NCI-H1694 treated with DMSO at 0.1 percent for 48 hours (cell line): ENCODE measurements around the gene IRF2BPL.

ENCODE experiments used
- DNase-seq: peaks from one replicate; lab custom pipeline; 2025; lab: John Stamatoyannopoulos, UW

Gene IRF2BPL

GRCh38 chr14:77011245-77011644, 17.3 kb downstream of the IRF2BPL start:
- no peak for DNase-seq

GRCh38 chr14:77009014-77009413, 19.5 kb downstream of the IRF2BPL start:
- no peak for DNase-seq

DNA sequence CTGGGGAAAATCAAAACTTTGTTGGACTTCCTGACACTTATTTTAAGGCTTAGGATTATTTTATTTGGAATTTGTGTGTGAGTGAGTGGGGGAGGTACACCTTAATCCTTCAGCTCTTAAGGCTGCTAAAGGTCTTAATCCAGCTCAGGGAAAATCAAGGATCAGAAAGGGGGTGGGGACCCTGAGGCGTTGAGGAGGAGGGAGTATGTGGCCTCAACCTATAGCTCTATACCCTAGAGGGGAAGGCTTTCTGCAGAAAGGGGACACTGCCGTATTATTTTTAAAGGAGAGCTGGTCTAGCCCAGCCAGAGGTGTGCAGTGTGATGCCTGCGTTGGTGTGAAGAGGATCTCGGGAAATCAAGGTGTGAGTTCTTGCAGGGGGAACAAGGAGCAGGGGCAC, 20.0 kb downstream of the IRF2BPL start:
- no peak for DNase-seq

DNA sequence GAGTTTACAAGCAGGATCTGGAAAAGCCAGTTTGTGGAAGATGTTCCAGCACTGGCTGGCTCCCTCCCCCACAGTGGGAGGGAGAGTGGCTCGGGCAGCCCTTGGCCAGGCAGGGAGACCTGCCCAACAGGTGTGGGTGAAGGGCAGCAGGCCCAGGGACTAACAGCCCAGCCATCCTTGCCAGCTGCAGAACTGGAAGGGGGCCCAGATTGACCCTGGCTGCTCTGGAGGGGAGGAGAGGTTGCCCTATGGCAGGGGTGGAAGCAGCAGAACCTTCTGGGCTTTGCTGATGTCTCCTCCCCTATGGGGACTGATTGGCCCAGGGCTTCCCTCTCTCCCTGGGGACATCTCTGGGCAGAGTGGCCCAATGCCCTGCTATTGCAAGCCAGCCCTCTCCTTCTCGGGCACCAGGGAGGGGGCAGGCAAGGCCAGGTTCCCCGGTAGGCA, 20.5 kb downstream of the IRF2BPL start:
- DNase-seq: no peak

- DNase-seq: no peak
These were observed 21.1 kb downstream of the IRF2BPL start for GRCh38 chr14:77007183-77007974.

DNA sequence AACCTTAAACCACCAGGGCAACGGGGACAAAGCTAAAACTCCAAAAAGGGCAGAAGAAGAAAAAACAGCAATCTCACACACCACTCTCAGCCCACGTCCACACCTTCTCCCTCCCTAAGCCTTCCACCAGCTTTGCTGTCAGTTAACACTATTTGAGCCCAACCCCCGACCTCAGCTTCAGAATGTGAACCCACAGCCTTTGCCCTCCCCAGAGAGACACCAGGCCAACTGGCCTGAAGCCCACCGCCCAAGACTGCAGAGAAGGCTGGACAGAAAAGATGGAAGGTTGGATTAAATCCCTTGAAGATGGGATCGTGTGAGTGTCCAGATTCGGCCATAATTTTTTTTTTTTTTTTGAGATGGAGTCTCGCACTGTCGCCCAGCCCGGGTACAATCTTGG, 22.4 kb downstream of the IRF2BPL start:
- DNase-seq: no peak

- DNase-seq: no peak
These were observed 22.9 kb downstream of the IRF2BPL start for GRCh38 chr14:77005559-77005958.

DNA sequence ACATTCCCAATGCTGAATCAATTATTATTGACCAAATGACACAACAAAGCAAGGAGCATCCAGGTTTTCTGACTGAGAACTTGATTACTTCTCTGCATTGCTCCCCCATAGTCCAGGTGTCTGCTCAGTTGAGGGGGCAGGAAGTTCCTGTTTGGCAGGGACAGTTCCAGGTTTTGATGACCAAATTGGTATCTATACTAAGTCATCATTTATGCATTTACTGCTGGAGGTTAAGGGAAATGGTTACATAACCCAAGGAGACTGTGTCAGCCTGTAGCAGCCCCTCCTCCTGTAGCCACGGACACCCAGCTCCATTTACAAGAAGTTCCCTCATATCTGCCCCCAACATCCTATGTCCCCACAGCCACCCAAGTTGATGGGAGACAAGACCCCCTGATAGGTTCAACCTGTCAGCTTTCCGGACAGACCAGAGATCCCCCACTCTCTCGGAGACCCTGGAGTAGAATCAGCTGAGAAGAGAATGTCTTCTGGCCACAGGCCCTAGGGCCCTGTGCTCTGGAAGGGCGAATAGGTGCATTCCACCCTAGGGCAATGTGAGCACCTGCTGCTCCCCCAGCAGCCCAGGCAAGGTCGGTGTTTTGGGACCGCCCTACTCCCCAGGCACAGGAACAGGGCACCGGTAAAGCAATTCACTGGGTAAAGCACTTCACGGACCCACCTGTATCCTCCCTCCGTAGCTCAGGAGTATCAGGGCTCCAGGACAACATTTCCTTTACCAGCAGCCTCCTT, 23.6 kb downstream of the IRF2BPL start:
- DNase-seq: no peak

DNA sequence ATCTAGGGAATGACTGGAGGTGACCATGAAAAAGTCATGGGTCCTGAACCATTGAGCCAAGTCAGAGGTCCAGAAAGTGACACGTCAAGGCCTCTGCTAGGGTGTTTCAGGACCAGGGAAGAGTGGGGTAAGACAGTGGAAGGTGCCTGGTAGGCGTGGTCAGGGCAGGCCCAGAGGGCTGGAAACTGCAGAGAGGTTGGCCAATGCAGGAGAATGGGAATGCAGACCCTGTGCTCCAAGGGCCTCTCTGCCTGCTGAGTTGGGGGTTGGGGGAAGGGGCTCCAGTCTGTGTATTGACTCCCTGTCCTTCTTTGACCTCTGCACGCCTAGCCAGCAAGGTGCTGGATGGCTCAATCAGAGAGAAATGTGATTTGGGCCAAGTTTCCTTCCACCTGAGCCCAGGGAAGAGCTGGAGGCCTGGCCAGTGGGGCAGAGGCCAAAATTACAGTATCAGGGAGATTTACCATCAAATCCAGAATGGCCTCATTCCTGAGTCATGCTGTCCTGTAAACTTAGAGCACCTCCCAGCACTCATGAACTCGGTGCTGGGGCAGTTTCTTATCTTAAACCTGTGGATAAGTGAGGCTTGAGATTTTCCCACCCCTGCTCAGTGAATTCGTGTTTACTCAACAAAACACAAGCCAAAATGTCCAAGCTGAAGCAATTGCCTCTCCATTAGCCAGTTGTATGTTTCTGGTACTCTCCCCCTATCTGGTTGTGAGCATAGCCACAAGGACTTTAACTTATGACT, 24.4 kb downstream of the IRF2BPL start:
- DNase-seq: no peak

DNA sequence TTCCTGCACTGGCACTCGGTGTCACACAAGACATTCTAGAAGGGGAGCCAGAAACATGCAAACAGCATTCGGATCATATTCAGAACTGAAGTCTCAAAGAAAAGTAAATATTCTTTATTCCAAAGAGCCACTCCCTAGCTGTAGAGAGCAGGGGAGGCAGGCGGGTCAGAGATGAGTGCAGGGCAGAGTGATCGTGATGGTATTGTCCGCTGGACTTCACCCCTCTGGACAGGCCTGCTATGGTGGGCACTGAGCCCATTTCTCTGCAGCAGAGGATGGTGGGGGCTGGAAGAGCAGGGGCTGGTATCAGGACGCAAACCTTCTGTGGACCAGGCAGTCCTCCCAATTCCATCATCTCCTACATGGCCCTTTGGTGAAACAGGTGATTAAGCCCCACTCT, 25.6 kb downstream of the IRF2BPL start:
- DNase-seq: no peak

GRCh38 chr14:77002335-77002734, 26.2 kb downstream of the IRF2BPL start:
- no peak for DNase-seq

GRCh38 chr14:77000340-77001270, 27.9 kb downstream of the IRF2BPL start:
- peak; percentile 60 for DNase-seq

GRCh38 chr14:76998910-76999309, 29.6 kb downstream of the IRF2BPL start:
- no peak for DNase-seq

- DNase-seq: no peak
These were observed 31.1 kb downstream of the IRF2BPL start for GRCh38 chr14:76997257-76997970.

DNA sequence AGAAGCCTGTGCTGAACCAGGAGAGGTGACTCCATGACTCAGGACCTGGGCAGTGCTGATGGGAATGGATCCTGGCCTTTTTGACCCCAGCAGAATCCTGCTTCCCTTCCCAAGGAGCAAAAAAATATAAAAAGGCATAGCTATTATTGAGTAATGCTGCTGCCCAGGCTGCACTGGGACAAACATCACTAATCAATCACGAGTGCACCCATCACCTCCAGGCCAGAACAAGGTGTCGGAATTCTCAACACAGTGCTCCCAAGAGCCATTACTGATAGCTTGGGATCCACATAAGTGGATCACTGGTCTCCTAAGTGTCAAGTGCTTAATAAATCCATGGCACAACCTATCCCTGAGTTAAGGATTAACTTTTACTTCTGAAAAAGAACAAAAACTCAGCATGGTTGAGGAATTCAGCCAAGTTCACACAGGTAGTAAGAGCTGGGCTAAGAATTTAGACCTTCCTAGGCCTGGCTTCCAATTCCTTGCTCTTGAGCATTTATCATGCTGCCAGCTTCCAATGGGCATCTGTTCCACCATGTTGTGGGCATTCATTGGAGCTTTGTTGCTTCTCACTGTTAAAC, 31.9 kb downstream of the IRF2BPL start:
- DNase-seq: no peak

DNA sequence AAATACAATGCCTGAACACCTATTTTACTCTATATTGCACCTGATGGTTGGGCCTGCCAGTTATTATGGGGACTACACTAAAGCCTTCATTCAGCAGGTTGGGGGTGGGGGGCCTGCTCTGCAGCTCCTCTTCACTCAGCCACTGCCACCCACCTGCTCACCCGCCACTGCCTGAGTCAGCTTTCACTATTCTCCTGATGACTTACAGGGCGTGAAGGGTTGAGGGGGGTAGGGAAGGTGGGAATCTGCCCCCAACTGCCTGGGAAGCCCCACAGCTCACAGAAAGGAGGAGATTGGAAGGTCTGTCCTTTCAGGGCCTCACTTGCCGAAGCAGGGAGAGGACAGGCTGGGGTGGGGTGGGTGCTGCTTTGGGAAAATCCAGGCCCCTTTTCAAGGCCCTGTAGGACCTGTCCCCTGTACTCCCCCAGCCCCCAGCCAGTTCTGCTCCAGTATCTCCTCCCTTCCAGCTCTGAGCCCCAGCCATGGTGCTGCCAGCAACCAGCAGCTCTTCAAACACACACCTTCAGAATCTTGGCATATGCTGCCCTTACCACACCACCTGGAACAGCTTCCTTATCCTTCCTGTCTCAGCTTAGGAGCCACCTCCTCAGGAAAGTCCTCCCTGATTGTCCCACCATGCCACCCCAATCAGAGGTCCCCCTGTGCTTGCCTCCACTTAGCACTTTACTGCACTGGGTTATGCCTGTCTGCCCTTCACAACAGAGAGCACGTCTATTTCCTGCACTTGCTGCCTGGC, 33.1 kb downstream of the IRF2BPL start:
- DNase-seq: no peak

GRCh38 chr14:76993752-76994151, 34.8 kb downstream of the IRF2BPL start:
- no peak for DNase-seq

- no peak for DNase-seq
These were observed 38.4 kb downstream of the IRF2BPL start for GRCh38 chr14:76990084-76990483.

DNA sequence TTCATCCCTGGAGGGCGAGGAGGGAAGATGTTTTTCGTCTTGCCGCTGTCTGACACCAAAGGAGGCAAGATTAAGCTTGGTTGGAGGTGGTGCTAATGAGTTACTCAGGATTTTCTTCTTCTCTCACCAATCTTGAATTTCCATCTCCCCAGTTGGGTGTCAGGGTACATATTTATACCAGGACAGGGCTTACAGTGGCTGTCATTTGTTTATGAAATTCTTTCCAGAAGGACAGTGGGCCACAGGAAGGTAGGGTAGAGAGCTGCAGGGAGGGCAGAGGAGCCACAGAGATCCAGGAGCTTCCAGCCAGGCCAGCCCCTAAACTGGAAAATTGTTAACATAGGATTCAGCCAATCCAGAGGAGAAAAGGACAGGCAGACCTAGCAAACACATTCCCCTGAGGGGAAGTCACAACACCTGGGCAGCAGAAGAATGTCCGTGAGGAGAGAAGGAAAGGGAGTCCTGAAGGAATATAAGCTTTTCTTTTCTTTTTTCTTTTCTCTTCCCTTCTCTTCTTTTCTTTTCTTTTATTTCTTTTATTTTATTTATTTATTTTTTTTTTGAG, 40.5 kb downstream of the IRF2BPL start:
- DNase-seq: no peak

GRCh38 chr14:76986231-76986565, 42.3 kb downstream of the IRF2BPL start:
- DNase-seq: no peak
